ENCODE measurements around the gene FAM156A. TPM values are rescaled to one million over a fixed set of nuclear protein-coding genes. Genes with fewer than 3 reads are reported as not detected.

FAM156A gene
- total RNA-seq, 4 donors from 2014 or later = 12.6 to 246 (median 29.3) TPM

- WGBS, 2 donors (ENCODE audit: low coverage in 1 of 2) = 81 to 95% methylated on average over 4 to 14 of the region's 14 CpGs
- intact Hi-C loops (cut with DNase I; ENCODE audit: low total_unique reads) (no loop called here), in situ Hi-C loops (cut with MboI; ENCODE audit: low pct_ligation_motif_present in 1 of 4, low pct_unique_long_range_greater_than_20kb in 1 of 4, low sequenced_read_pairs in 3 of 4) (loop anchor here in 1 of 4 donors (25.0 kb wide), 1 partner anchor 402 kb away; no protein-coding TSS in a partner anchor)
- no peaks in the 10 kb centered on the region for H3K9me3 ChIP-seq
- H3K36me3 ChIP-seq = no peaks in the 10 kb centered on the region
- peaks cover 3 to 12% (median 6%) of the 10 kb centered on the region in 4 donors for H3K4me1 ChIP-seq
- TF ChIP-seq EP300 (IDR thresholded peaks at IDR 0.05; ENCODE audit: low read depth) = no peak
- no peak for TF ChIP-seq POLR2A (IDR thresholded peaks at IDR 0.05)
- no peak for TF ChIP-seq POLR2AphosphoS5 (IDR thresholded peaks at IDR 0.05)
- TF ChIP-seq CTCF (IDR thresholded peaks at IDR 0.05) = no peak
- H3K4me3 ChIP-seq = no peak overlapping the region
- H3K27ac ChIP-seq = no peak overlapping the region
- DNase-seq = no peak
- H3K27me3 ChIP-seq = no peaks in the 10 kb centered on the region
These were observed 30.9 kb upstream of the FAM156A start for GRCh38 chrX:52988985-52989917.

- no peaks in the 10 kb centered on the region for H3K9me3 ChIP-seq
- no peak overlapping the region for H3K4me3 ChIP-seq
- no peak for DNase-seq
- intact Hi-C loops (cut with DNase I; ENCODE audit: low total_unique reads) = no loop called here
- TF ChIP-seq EP300 (IDR thresholded peaks at IDR 0.05; ENCODE audit: low read depth) (no peak), CTCF (IDR thresholded peaks at IDR 0.05) (no peak), POLR2A (IDR thresholded peaks at IDR 0.05) (no peak), POLR2AphosphoS5 (IDR thresholded peaks at IDR 0.05) (no peak)
- WGBS, 2 donors (ENCODE audit: low coverage in 1 of 2) = 53 to 85% methylated on average over 2 to 5 of the region's 5 CpGs
- H3K36me3 ChIP-seq = no peaks in the 10 kb centered on the region
- H3K27me3 ChIP-seq = no peaks in the 10 kb centered on the region
- H3K27ac ChIP-seq = peak overlapping the region in 3 of 4 donors; percentile 10 to 42 (median 29)
- H3K4me1 ChIP-seq = no peaks in the 10 kb centered on the region
- in situ Hi-C loops (cut with MboI; ENCODE audit: low pct_ligation_motif_present in 1 of 4, low pct_unique_long_range_greater_than_20kb in 1 of 4, low sequenced_read_pairs in 3 of 4) = loop anchor here in 1 of 4 donors (25.0 kb wide), 1 partner anchor 396 kb away; no protein-coding TSS in a partner anchor
These were observed 25.1 kb upstream of the FAM156A start for GRCh38 chrX:52983321-52984000.

- no peak for TF ChIP-seq POLR2A (IDR thresholded peaks at IDR 0.05)
- Histone ChIP-seq H3K27me3 (no peaks in the 10 kb centered on the region), H3K4me1 (no peaks in the 10 kb centered on the region), H3K4me3 (no peak overlapping the region), H3K27ac (no peak overlapping the region), H3K36me3 (no peaks in the 10 kb centered on the region), H3K9me3 (no peaks in the 10 kb centered on the region)
- intact Hi-C loops (cut with DNase I; ENCODE audit: low total_unique reads) (no loop called here), in situ Hi-C loops (cut with MboI; ENCODE audit: low pct_ligation_motif_present in 1 of 4, low pct_unique_long_range_greater_than_20kb in 1 of 4, low sequenced_read_pairs in 3 of 4) (loop anchor here in 1 of 4 donors (25.0 kb wide), 1 partner anchor 393 kb away; no protein-coding TSS in a partner anchor)
- 91 to 100% methylated on average over 1 to 4 of the region's 4 CpGs for WGBS, 2 donors (ENCODE audit: low coverage in 1 of 2)
- DNase-seq = no peak
These were observed 21.7 kb upstream of the FAM156A start for GRCh38 chrX:52979993-52980392.

- H3K27ac ChIP-seq = no peak overlapping the region
- H3K4me1 ChIP-seq = no peaks in the 10 kb centered on the region
- H3K27me3 ChIP-seq = no peaks in the 10 kb centered on the region
- H3K36me3 ChIP-seq = no peaks in the 10 kb centered on the region
- no peaks in the 10 kb centered on the region for H3K9me3 ChIP-seq
- TF ChIP-seq CTCF (IDR thresholded peaks at IDR 0.05) (no peak), EP300 (IDR thresholded peaks at IDR 0.05; ENCODE audit: low read depth) (no peak), POLR2A (IDR thresholded peaks at IDR 0.05) (no peak)
- no peak overlapping the region for H3K4me3 ChIP-seq
- intact Hi-C loops (cut with DNase I; ENCODE audit: low total_unique reads) (no loop called here), in situ Hi-C loops (cut with MboI; ENCODE audit: low pct_ligation_motif_present in 1 of 4, low pct_unique_long_range_greater_than_20kb in 1 of 4, low sequenced_read_pairs in 3 of 4) (loop anchor here in 1 of 4 donors (25.0 kb wide), 1 partner anchor 392 kb away; no protein-coding TSS in a partner anchor)
- 63 to 100% methylated on average over 1 to 4 of the region's 4 CpGs for WGBS, 2 donors (ENCODE audit: low coverage in 1 of 2)
- DNase-seq = no peak
These were observed 21.2 kb upstream of the FAM156A start for GRCh38 chrX:52979568-52979967.

Data from transverse colon (tissue), 4 donors.